AML-193 (cell line): ENCODE measurements around the gene S1PR1.

Source experiments
- DNase-seq, 2 experiments: peaks; one replicate each; lab custom pipeline; 2025; lab: John Stamatoyannopoulos, UW

Gene S1PR1

DNA sequence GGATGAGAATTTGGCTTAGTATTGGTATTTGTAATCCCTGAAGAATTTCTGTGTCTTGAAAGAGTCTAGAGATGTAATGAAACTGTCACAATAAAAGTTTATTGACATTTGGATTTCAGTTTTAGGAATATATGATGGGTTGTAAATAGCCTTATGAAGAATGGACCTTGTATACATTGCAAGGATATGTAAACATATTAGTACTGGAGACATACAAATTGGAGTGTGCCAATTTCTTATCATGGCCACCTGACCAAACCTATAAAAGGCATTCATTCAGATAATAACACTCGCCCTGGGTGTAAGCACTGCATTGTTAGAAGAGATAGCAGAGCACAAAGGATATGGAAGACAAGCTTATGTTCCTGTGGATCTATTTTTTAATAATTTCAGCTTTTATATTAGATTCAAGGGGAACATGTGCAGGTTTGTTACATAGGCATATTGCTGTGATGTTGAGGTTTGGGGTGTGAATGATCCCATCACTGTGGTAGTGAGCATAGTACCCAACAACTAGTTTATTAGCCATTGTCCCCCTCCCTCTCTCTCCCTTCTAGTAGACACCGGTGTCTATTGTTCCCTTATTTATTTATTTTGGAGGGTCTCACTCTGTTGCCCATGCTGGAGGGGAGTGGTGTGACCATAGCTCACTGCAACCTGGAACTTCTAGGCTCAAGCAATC, 8.6 kb downstream of the S1PR1 start:
- DNase-seq = no peak

DNA sequence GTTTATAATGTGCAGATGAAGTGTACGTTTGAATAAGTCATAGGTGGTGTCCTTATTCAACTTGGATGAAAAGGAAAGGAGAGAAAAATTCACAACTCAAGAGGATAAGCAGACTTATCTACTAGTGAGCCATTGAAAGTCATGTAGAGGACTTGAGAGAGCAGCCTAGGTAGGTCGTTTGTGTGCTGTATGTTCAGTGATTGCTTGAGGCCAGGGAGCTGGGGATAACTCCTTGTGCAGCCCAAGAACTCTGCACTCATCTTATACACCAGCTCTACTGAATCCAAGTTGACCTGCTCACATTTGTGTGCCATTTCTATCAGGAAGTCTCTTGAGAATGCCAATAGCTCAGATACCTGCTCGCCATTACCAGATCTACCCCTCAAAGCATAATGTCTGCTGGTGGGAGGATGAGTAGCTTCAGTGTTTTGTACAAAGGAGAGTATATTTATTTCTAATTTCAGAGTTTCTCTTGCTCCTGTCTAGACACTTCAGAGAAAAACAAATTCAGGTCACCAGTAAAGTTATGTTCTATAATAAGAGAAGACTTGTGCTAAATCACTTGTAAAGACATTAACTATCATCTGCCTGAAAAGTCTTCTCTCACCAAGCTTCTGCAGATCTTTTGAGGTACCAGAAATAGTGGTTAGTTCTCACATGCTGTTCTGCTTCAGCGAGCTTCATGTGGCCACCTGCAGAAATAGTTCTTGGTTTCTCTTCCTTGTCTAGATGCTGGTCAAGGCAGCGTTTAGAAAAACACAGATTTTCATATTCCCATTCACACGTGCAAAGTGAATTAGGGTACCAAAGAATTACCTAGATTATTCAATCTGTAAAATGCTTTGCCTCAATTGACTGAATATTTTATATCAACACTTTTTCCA, 10.8 kb downstream of the S1PR1 start:
- DNase-seq = no peak

DNA sequence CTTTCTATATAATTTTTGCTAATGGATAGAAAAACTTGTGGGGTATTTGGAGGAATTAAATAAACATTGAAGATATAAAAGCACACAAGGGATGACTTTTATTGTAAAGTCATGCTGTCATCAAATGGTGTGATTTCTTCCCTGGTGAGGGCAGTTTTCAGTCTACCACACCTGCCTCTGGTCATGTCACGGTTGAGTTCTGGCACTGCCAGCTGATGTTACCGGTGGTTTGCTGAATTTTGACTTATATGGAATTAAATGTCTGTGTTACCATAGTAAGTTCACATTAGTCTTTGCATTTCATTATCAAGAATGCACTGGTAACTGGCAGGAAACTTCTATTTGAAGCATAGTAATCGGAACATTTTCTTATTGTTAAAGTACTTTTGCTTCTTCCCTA, 13.4 kb downstream of the S1PR1 start:
- no peak for DNase-seq

- no peak for DNase-seq
These were observed 13.9 kb downstream of the S1PR1 start for GRCh38 chr1:101250656-101251272.

- DNase-seq = no peak
These were observed 14.7 kb downstream of the S1PR1 start for GRCh38 chr1:101251504-101251903.

- DNase-seq = no peak
These were observed 17.3 kb downstream of the S1PR1 start for GRCh38 chr1:101253976-101254674.

DNA sequence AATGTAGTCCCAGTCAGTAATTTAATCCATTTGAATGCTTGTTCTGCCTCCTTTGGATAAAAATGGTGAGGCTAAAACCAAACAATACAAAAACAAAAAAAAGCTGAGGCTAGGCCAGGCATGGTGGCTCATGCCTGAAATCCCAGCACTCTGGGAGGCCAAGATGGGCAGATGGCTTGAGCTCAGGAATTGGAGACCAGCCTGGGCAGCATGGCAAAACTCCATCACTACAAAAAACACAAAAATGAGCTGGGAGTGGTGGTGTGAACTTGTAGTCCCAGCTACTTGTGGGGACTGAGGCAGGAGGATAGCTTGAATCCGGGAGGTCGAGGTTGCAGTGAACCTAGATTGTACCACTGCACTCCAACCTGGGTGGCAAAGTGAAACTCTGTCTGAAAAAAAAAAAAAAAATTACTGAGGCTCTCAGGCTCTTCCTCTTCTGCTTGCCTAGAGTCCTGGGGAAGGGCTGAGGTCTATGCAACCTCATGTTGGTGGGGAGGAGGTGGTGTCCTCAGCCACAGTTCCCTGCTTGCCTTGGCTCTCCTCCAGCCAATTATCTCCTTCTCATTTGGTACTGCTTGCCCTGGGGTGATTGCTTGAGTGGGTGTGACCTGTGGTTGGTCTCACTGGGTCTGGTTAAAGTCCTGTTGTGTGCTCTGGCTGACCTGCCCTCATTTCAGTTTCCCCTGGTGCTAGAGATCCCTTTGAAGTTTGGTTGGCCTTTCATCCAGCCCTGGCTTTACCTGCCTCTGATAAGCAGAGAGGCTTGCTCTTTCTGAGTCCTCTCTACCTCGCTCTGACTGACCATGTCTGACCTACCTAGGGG, 20.9 kb downstream of the S1PR1 start:
- DNase-seq = peak; percentile 82 to 92

DNA sequence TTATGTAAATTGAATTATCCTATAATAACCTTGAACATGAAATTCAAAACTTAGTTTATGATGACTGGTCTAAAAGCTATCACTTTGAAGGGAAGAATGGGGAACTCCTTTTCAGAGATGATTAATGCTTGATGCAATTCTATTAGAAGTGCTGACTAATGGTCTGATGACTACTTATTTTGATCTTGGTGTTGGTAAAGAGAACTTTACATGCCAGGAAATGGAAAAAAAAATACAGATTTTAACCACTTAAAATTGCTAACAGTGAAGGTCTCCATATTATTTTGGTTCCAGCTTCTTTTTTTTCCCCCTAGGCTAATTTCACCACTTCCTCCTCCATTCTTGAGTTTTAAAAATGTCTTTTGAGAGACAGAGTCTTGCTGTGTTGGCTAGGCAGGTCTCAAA, 22.9 kb downstream of the S1PR1 start:
- peak; percentile 90 to 91 for DNase-seq

DNA sequence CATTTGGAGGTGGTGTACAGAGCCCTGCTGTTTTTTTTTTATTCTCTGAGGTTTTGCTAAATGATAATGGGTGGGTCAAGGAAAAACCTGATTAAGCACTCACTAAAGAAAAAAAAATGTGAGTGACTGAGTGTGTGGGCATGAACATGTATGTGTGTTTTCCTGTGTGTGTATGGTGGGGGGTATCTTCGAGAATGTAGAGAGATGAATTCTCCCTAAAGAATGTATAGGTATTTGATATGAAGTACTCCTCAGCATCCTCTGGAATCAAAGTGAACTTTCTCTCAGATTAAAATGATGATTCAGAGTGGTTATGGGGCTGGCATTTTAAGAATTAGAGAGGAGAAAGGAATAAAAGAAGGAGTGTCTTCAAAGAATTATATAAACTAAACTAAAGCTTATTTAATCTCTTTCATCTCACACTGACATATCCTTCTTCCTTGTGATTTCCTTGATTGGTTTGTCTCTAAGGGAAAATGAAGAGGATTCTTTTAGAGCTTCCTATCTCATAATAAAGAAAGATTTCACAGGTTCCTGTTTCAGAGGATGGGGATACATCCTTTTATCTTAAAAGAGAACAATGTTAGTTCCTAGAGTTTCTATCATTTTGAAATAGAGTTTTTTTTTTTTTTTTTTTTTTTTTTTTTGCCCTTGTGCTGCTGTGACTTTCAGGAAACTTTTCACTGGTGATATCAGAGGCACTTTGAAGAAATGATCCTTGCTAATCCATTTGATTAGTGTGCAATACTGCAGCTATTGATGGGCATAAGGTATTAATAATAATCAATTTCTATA, 23.9 kb downstream of the S1PR1 start:
- no peak for DNase-seq

GRCh38 chr1:101261623-101262022, 24.8 kb downstream of the S1PR1 start:
- DNase-seq = no peak

- DNase-seq = no peak
These were observed 25.2 kb downstream of the S1PR1 start for GRCh38 chr1:101262060-101262459.

DNA sequence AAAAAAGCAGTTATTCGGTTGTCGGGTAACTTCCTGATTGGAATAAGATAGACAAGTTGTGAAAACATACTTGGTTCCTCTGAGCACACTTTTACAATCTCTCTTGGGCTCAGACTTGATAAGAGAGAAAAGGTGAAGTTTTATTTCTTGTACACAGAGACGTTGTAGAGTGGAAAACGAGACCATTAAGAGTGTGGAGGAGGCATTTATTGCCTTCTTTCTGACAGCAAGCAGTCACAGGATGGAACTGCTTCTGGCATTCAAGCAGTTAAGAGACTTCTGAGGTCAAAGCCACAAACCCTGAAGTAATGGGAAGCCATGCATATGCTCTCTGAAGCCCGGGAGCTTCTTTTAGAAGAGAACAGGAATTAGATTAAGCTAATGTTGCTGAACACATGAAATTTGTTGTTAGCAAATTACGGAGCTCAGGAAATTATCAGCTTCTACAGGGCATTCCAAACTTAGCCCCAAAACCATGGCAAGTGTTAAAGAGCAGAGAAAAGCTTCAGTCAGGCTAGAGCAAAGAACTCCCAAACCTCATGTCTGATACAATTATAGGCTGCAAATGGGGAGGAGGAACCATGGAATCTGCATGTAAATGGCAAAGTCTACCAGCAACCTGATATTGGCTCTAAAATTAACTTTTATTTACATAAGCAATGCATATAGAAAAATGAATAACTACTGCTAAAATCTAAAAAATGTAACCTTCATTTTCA, 26.0 kb downstream of the S1PR1 start:
- DNase-seq = peak; percentile 58

GRCh38 chr1:101264697-101265096, 27.9 kb downstream of the S1PR1 start:
- no peak for DNase-seq

GRCh38 chr1:101265684-101266083, 28.9 kb downstream of the S1PR1 start:
- no peak for DNase-seq

- DNase-seq = no peak
These were observed 30.3 kb downstream of the S1PR1 start for GRCh38 chr1:101267082-101267481.

DNA sequence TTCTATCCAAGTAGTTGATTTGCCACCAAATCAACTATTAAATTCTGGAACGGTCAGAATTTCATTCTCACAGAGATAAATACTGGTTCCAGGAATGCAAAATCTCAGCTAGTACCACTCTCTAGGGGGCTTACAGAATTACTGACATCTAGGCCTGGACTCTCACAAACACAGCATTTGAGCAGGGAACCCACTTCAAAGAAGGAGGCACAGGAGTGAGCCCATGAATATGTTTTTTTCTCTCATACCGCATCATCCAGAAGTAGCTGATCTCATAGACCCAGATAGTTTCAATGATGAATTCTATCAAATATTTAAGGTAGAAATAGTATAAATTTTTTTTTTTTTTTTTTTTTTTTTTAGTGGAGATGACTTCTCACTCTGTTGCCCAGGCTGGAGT, 32.1 kb downstream of the S1PR1 start:
- no peak for DNase-seq

- DNase-seq = no peak
These were observed 38.9 kb downstream of the S1PR1 start for GRCh38 chr1:101275672-101276071.

DNA sequence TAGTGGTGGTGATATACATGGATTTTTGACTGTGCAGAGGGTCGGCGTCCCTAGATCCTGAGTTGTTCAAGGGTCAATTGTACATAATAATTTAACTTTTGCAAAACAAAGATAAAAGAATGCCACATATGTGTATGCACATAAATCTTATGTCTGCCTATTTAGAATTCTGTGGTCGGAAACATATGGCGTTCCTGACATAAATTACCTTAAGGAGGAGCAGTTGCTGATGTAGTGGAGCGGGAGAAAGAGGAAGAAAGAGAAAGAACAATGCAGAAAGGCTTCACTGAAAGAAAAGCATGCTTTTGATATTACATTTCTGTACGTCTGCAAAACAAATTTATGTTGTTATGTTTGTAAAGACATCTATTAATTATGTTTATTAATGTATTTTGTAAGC, 40.0 kb downstream of the S1PR1 start:
- DNase-seq = no peak

- DNase-seq = no peak
These were observed 41.4 kb downstream of the S1PR1 start for GRCh38 chr1:101278238-101278637.

GRCh38 chr1:101278845-101279244, 42.0 kb downstream of the S1PR1 start:
- no peak for DNase-seq
